Type B pancreatic cell (in vitro differentiated cells): ENCODE results near the gene WT1. TPM values are rescaled to one million over a fixed set of nuclear protein-coding genes. Genes with fewer than 3 reads are reported as not detected.
A peak's percentile ranks its signal among the peaks of the same experiment; 100 is the strongest.

ENCODE experiments used
- DNase-seq: peaks from one replicate; pipeline ENCODE4 v3.0.0; 2021; ENCODE audit warnings: mixed read lengths; ENCODE audit not compliant: unreplicated experiment; ENCODE audit errors: extremely low spot score
- H3K27ac Mint-ChIP-seq: 2 replicates; pipeline ENCODE4 v1.8.0; 2021; ENCODE audit warnings: mild to moderate bottlenecking, mixed read lengths
- H3K27me3 Mint-ChIP-seq: 2 replicates; pipeline ENCODE4 v1.8.0; 2021; ENCODE audit warnings: mixed read lengths
- H3K36me3 Mint-ChIP-seq: 2 replicates; pipeline ENCODE4 v1.8.0; 2021; ENCODE audit warnings: mixed read lengths
- H3K4me1 Mint-ChIP-seq: one replicate; pipeline ENCODE4 v1.8.0; 2021; ENCODE audit warnings: mixed read lengths; ENCODE audit not compliant: unreplicated experiment
- H3K4me3 Mint-ChIP-seq: 2 replicates; pipeline ENCODE4 v1.8.0; 2021; ENCODE audit warnings: mild to moderate bottlenecking, mixed read lengths
- H3K9me3 Mint-ChIP-seq: 2 replicates; pipeline ENCODE4 v1.8.0; 2021; ENCODE audit warnings: mixed read lengths
- total RNA-seq: library from RNA; stranded (reverse); gene quantifications from 2 replicates; pipeline ENCODE4 v1.2.1, GENCODE V29; 2021; ENCODE audit warnings: low replicate concordance
- TF ChIP-seq, protein P1 (sequence below): fragments of 200-600 bp; sonication (generic); conservative IDR thresholded peaks from 2 replicates; pipeline ENCODE4 v1.5.0; 2021; ENCODE audit warnings: antibody characterized with exemption, mild to moderate bottlenecking

Gene WT1
- total RNA-seq, 1 donor from 2014 or later, result 5.2 TPM

DNA sequence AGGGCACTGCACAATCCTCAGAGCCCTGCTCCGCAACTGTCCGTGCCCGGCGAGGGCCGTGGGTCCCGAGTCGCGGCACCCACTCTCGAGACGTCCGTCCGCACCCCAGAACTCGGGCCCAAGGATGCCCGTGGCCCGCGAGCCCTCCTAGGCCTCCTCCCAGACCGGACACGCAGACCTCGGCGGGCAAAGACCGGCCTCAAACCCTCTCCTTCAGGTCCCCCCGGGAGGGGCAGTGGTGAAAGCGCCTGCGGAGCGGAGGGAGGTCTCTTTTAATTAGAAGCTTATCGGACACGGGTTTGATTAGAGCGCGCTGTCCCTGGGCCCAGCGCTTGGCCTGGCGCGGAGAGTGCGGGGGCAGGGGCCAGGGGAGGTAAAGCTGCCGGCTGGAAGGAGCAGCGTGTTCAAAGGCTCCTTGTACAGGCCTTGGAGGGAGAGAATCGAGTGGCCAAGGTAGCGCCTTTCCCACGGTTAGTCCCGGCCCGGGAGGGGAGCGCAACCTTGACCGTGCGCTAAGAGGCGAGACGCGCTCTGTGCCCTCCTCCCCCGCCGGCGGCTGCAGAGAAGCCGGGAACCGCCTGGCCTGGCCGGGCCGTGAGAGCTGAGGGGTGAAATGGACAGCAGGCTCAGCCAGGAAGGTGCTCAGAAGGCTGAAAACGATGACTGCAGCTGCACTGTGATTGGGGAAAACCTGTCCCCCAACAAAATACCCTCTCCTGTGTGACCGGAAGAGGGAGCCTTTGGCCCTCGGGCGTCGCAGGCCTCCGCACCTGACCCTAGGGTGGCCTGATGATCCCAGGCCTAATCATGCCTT is 4.6 kb downstream of the WT1 start:
- Mint-ChIP-seq H3K4me1 (peaks cover 10% of the 10 kb centered on the region), H3K27me3 (peaks cover 93% of the 10 kb centered on the region), H3K4me3 (peak overlapping the region; percentile 72), H3K27ac (peak overlapping the region; percentile 61), H3K36me3 (peaks cover 3% of the 10 kb centered on the region), H3K9me3 (no peaks in the 10 kb centered on the region)
- TF ChIP-seq, protein P1, sequence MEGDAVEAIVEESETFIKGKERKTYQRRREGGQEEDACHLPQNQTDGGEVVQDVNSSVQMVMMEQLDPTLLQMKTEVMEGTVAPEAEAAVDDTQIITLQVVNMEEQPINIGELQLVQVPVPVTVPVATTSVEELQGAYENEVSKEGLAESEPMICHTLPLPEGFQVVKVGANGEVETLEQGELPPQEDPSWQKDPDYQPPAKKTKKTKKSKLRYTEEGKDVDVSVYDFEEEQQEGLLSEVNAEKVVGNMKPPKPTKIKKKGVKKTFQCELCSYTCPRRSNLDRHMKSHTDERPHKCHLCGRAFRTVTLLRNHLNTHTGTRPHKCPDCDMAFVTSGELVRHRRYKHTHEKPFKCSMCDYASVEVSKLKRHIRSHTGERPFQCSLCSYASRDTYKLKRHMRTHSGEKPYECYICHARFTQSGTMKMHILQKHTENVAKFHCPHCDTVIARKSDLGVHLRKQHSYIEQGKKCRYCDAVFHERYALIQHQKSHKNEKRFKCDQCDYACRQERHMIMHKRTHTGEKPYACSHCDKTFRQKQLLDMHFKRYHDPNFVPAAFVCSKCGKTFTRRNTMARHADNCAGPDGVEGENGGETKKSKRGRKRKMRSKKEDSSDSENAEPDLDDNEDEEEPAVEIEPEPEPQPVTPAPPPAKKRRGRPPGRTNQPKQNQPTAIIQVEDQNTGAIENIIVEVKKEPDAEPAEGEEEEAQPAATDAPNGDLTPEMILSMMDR, result peak; percentile 40
- no peak for DNase-seq

DNA sequence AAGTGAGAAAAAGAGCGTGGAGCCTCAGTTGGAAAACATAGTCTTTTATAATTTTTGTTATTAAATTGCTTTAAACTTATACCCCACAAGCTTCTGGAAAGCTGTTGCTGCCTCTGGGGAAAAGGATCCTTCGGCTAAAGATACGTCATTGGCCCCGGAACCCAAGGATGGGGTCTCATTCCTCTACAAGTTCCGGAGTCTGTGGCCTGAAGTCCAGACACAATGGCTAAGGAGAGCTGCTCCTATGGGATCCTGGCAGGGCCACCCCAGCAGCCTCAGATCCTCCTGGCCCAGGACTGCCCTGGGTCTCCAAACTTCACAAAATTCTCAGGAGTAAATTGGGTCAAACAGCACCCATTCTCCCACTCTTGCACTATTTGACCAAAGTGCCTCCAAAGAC is 5.9 kb downstream of the WT1 start:
- Mint-ChIP-seq H3K4me1 (peaks cover 8% of the 10 kb centered on the region), H3K36me3 (peaks cover 3% of the 10 kb centered on the region), H3K4me3 (no peak overlapping the region), H3K9me3 (no peaks in the 10 kb centered on the region), H3K27me3 (peaks cover 100% of the 10 kb centered on the region), H3K27ac (no peak overlapping the region)
- DNase-seq, result no peak
- TF ChIP-seq, protein P1, result no peak

DNA sequence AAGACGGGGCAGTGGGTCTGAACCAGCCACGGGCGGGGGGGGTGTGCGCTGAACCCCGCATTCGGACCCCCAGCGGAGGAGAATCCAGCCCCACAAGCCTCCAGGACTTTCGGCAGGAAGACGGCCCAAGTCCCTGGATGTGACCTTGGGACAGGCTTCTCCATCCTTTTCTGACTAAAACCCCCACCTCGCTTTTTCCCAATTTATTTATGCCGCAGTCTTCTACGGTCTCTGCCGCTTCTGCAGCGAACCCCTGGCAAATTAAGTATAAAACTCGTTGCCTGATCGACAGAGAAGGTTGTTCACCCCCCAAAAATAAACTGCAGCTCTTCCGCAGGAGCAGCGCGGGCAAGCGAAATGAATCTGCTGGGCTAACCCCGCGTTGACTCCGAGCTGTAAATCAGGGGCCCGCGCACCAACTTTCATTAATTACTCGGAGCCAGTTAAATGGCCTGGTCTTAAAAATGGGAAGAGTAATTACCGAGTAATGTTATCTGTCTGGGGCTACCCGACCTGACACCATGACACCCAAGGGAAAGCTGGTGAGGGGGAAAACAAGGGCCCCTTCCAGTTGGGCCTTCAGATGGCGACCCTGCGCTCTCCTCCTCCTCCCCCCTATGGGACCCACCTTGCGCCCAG is 6.6 kb downstream of the WT1 start:
- no peak overlapping the region for H3K4me3 Mint-ChIP-seq
- no peak for DNase-seq
- peaks cover 7% of the 10 kb centered on the region for H3K4me1 Mint-ChIP-seq
- TF ChIP-seq, protein P1, result no peak
- H3K27ac Mint-ChIP-seq, result no peak overlapping the region
- H3K27me3 Mint-ChIP-seq, result peaks cover 100% of the 10 kb centered on the region
- H3K9me3 Mint-ChIP-seq, result no peaks in the 10 kb centered on the region
- peaks cover 3% of the 10 kb centered on the region for H3K36me3 Mint-ChIP-seq

DNA sequence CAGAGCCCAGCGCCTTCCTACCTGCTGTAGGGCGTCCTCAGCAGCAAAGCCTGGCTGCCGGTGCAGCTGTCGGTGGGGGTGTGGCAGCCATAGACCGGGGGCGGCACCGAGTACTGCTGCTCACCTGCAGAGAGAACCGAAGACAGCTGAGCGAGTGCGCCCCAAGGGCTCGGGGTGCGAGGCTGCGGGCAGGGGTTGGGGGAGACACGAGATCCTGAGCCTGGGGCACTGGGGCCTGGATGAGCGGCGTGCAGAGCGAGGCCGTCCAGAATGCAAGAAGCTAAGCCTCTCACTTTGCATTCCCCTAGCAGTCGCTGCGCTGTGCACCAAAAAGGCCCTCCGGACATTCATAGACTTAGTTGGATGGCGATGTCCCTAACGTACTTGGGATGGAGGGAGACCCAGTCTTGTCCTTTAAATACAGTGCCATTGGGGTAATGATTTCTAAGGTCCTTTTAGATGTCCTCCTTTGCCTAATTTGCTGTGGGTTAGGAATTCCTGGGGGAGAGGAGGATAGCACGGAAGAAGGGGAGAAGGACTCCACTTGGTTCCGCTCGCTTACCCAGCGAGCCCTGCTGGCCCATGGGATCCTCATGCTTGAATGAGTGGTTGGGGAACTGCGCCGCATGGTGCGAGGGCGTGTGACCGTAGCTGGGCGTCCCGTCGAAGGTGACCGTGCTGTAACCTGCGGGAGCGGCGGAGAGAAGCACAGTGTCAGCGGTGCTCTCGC is 7.2 kb downstream of the WT1 start:
- Mint-ChIP-seq H3K36me3 (peaks cover 3% of the 10 kb centered on the region), H3K27ac (no peak overlapping the region), H3K4me3 (peak overlapping the region; percentile 52), H3K27me3 (peaks cover 100% of the 10 kb centered on the region), H3K4me1 (peaks cover 5% of the 10 kb centered on the region), H3K9me3 (no peaks in the 10 kb centered on the region)
- DNase-seq, result no peak
- TF ChIP-seq, protein P1, result no peak

DNA sequence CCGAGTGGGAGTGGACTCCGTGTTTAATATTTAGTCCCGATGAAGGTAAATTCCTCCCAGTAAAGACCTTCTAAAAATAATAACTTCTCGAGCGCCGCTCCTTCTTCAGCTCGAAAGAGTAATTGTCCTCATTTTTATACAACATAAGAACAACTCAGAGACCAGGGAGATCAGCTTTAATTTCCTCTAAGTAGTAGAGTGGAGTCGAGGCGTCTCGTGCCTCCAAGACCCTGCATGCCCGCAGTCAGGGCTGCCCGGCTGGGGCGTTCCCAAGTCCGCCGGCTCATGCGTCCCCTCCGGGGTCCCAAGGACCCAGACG is 7.8 kb downstream of the WT1 start:
- Mint-ChIP-seq H3K27me3 (peaks cover 100% of the 10 kb centered on the region), H3K4me1 (peaks cover 5% of the 10 kb centered on the region), H3K36me3 (peaks cover 3% of the 10 kb centered on the region), H3K27ac (no peak overlapping the region), H3K9me3 (no peaks in the 10 kb centered on the region), H3K4me3 (peak overlapping the region; percentile 52)
- TF ChIP-seq, protein P1, result no peak
- no peak for DNase-seq
